Stomach (tissue), 9 donors: ENCODE measurements around the gene SPHK1. TPM values are rescaled to one million over a fixed set of nuclear protein-coding genes. Genes with fewer than 3 reads are reported as not detected.

Experiments used
- DNase-seq, 2 donors: peaks; one replicate each; pipeline versions ENCODE4 v3.0.0 to v3.0.0-alpha.2; 2013 to 2019
- H3K27ac ChIP-seq, 5 donors: fragments of 200-600 bp in 4 of 5; sonication (generic) in 4 of 5; one replicate each; pipeline ENCODE4 v1.5.1; 2013 to 2019; ENCODE audit warnings: mild to moderate bottlenecking in 1 of 5, moderate library complexity in 1 of 5
- H3K27me3 ChIP-seq, 3 donors: fragments of 200-600 bp; sonication (generic); one replicate each; pipeline ENCODE4 v1.5.1; 2017 to 2019; ENCODE audit warnings: mixed run types in 1 of 3
- H3K36me3 ChIP-seq, 4 donors: fragments of 200-600 bp; sonication (generic); 1 replicate in 3 of 4; 2 replicates in 1 of 4; pipeline ENCODE4 v1.5.1; 2016 to 2019
- H3K4me1 ChIP-seq, 4 donors: fragments of 200-600 bp; sonication (generic); one replicate each; pipeline ENCODE4 v1.5.1; 2016 to 2019
- H3K4me3 ChIP-seq, 4 donors: fragments of 200-600 bp; sonication (generic) in 3 of 4; one replicate each; pipeline ENCODE4 v1.5.1; 2016 to 2019; ENCODE audit warnings: mild to moderate bottlenecking in 1 of 4
- H3K9me3 ChIP-seq, 4 donors: fragments of 200-600 bp; sonication (generic); one replicate each; pipeline ENCODE4 v1.5.1; 2016 to 2019
- CTCF ChIP-seq, 7 experiments: fragments of 450-650 bp in 4 of 7; fragments of 200-600 bp in 3 of 7; sonication (generic) in 3 of 7; IDR thresholded peaks; one replicate each; pipeline ENCODE4 v1.5.1; 2016 to 2019; ENCODE audit warnings: antibody characterized with exemption in 7 of 7, control low read depth in 2 of 7, mild to moderate bottlenecking in 1 of 7
- EP300 ChIP-seq: sonication (generic); formaldehyde crosslinking; IDR thresholded peaks from one replicate; pipeline ENCODE4 v1.6.1; 2017; ENCODE audit warnings: antibody characterized with exemption
- POLR2A ChIP-seq, 4 donors: fragments of 450-650 bp; IDR thresholded peaks; one replicate each; pipeline ENCODE4 v1.6.1; 2016; ENCODE audit warnings: antibody characterized with exemption in 4 of 4, control low read depth in 2 of 4, mild to moderate bottlenecking in 1 of 4, moderate library complexity in 1 of 4
- POLR2AphosphoS5 ChIP-seq, 3 donors: sonication (generic); formaldehyde crosslinking; IDR thresholded peaks; one replicate each; pipeline ENCODE4 v1.6.1; 2016; ENCODE audit warnings: antibody characterized with exemption in 3 of 3
- WGBS, 5 donors: extraction: QIAGEN DNeasy Blood & Tissue Kit in 3 of 5; methylation state at CpG; one replicate each; pipeline versions ENCODE4 v1.1.5 to v1.1.7; 2013 to 2018; 5-methylcytosine and 5-hydroxymethylcytosine counted together
- intact Hi-C: fragments of 100-400 bp; cut with DNase I; formaldehyde crosslinking; loops from one replicate; pipeline ENCODE4 v1.15.1; 2023; ENCODE audit warnings: low total_unique reads
- polyA plus RNA-seq, 3 donors: library from polyadenylated mRNA; stranded (reverse); fragments of 200-250 nt; gene quantifications; one replicate each; pipeline ENCODE4 v1.2.3, GENCODE V29; 2013
- total RNA-seq, 5 donors: library from RNA; depleted of rRNA; stranded (reverse); fragments of >200 nt; gene quantifications; one replicate each; pipeline versions ENCODE4 v1.1.0 to v1.2.3, GENCODE V29; 2014 to 2016
- donor health status: healthy with polysubstance abuse.
- donor health status: Bipolar disorder and iron deficiency.
- donor health status: healthy.

SPHK1 gene
- total and polyA plus RNA-seq, 8 donors, result 0.45 to 13.9 (median 5.8) TPM; not detected in 1

DNA sequence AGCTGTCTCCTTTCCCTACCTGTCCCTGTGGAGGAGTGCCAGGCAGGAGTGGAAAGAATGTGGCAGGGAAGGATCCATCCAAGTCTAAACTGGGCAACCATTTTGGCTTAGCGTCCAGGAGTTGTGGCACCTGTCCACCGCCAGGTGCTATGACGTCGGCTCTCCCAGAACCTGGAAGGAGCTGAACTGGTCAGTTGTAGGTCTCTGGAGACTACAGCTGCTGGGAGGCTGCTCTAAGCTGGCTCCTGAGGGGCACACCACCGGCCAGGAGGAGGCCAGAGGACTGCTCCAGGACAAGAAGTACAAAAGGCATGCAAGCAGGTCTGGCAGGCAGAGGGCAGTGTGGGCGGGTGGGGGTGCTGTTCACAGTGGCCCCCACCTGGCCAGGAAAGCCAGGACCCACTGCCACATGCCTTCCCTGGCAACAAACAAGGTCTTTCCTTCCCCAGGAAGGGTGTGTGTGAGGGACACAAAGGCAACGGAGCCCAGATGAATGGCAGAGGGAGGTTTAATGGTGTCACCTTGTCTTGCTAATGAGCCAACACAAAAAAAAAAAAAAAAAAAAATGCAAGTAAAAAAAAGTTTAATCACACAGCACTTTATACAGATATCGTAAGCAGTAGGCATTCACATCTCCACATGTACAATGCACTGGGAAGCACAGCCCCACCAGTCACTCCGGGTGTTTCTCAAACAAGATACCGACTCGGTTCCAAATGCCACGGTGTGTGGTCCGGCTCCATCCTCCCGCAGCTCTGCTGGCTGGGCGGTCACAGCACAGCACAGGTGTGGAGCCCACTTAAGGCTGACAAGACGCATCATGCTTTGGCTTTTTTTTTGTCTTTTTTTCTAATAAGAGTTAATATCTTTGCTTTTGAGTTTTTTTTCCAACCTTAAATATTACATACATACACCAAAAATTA is 4.8 kb downstream of the SPHK1 start:
- Histone ChIP-seq H3K27ac (peak overlapping the region in 1 of 5 donors; percentile 2), H3K27me3 (peaks cover 0 to 12% (median 7%) of the 10 kb centered on the region in 3 donors), H3K4me1 (peaks cover 19 to 27% (median 24%) of the 10 kb centered on the region in 4 donors), H3K36me3 (peaks cover 19 to 53% (median 40%) of the 10 kb centered on the region in 4 donors), H3K9me3 (no peaks in the 10 kb centered on the region), H3K4me3 (no peak overlapping the region)
- WGBS, 5 donors, result 73 to 82% (median 78%) methylated on average over 16 of the region's 16 CpGs
- intact Hi-C loops, result no loop called here
- DNase-seq, result peak in 1 of 2 donors; percentile 57
- TF ChIP-seq POLR2A (IDR thresholded peaks at IDR 0.05) (no peak), CTCF (IDR thresholded peaks at IDR 0.05) (no peak), EP300 (no peak), POLR2AphosphoS5 (IDR thresholded peaks at IDR 0.05) (no peak)

GRCh38 chr17:76390003-76390421 is 5.6 kb downstream of the SPHK1 start:
- no peaks in the 10 kb centered on the region for H3K9me3 ChIP-seq
- no peak overlapping the region for H3K4me3 ChIP-seq
- intact Hi-C loops, result no loop called here
- TF ChIP-seq CTCF (IDR thresholded peaks at IDR 0.05) (no peak), EP300 (no peak), POLR2AphosphoS5 (IDR thresholded peaks at IDR 0.05) (no peak)
- peaks cover 20 to 61% (median 48%) of the 10 kb centered on the region in 4 donors for H3K36me3 ChIP-seq
- 77 to 88% (median 82%) methylated on average over 9 to 11 of the region's 11 CpGs for WGBS, 5 donors
- H3K4me1 ChIP-seq, result peaks cover 13 to 21% (median 18%) of the 10 kb centered on the region in 4 donors
- peaks cover 0 to 7% (median 5%) of the 10 kb centered on the region in 3 donors for H3K27me3 ChIP-seq
- DNase-seq, result no peak
- H3K27ac ChIP-seq, result no peak overlapping the region

DNA sequence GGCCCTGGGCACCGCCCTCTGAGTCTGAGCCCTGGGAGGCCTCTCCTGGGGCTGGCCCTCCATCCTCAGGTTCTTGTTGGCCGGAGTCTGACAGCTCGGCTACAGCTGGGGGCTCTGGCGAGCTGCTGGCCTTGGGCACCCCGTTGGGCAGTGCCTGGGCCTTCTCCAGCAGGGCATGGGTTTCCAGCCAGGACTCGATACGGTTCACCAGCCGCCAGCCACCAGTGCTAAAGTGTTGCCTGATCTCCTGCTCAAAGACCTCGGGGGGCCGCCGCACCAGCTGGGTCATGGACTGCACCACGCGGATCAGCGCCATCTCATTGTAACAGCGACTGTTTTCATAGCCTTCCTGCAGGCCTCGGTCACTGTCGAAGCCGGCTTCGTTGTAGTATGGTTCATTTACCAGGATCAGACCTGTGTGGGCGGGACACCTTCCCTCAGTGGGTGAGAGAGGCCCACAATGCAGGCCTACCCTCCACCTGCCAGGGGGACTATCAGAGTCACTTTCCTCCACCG is 6.8 kb downstream of the SPHK1 start:
- no peaks in the 10 kb centered on the region for H3K27me3 ChIP-seq
- WGBS, 5 donors, result 93 to 97% (median 96%) methylated on average over 11 to 21 of the region's 21 CpGs
- H3K36me3 ChIP-seq, result peaks cover 33 to 73% (median 60%) of the 10 kb centered on the region in 4 donors
- H3K27ac ChIP-seq, result no peak overlapping the region
- intact Hi-C loops, result no loop called here
- peaks cover under 1 to 9% (median 5%) of the 10 kb centered on the region in 4 donors for H3K4me1 ChIP-seq
- no peak overlapping the region for H3K4me3 ChIP-seq
- TF ChIP-seq POLR2AphosphoS5 (IDR thresholded peaks at IDR 0.05), result no peak
- no peak for TF ChIP-seq CTCF (IDR thresholded peaks at IDR 0.05)
- TF ChIP-seq POLR2A (IDR thresholded peaks at IDR 0.05), result no peak
- TF ChIP-seq EP300, result no peak
- DNase-seq, result no peak
- H3K9me3 ChIP-seq, result no peaks in the 10 kb centered on the region

- peaks cover 0 to 4% (median 3%) of the 10 kb centered on the region in 4 donors for H3K4me1 ChIP-seq
- no peak for TF ChIP-seq CTCF (IDR thresholded peaks at IDR 0.05)
- TF ChIP-seq POLR2AphosphoS5 (IDR thresholded peaks at IDR 0.05), result no peak
- no peaks in the 10 kb centered on the region for H3K27me3 ChIP-seq
- 89 to 95% (median 89%) methylated on average over 10 of the region's 10 CpGs for WGBS, 5 donors
- intact Hi-C loops, result no loop called here
- no peak overlapping the region for H3K4me3 ChIP-seq
- DNase-seq, result no peak
- H3K9me3 ChIP-seq, result no peaks in the 10 kb centered on the region
- no peak overlapping the region for H3K27ac ChIP-seq
- peaks cover 43 to 99% (median 86%) of the 10 kb centered on the region in 4 donors for H3K36me3 ChIP-seq
Observed at GRCh38 chr17:76394166-76394565, 9.8 kb downstream of the SPHK1 start.
